ENCODE measurements around the gene NUPR2. TPM values are rescaled to one million over a fixed set of nuclear protein-coding genes. Genes with fewer than 3 reads are reported as not detected.
"Not testable (repeated sequence)": the region's sequence is repeated elsewhere in the genome, so short reads cannot be mapped to it uniquely, and the experiment has no call there.

NUPR2 gene
- total RNA-seq, 6 experiments from 2014 or later, result not detected

DNA sequence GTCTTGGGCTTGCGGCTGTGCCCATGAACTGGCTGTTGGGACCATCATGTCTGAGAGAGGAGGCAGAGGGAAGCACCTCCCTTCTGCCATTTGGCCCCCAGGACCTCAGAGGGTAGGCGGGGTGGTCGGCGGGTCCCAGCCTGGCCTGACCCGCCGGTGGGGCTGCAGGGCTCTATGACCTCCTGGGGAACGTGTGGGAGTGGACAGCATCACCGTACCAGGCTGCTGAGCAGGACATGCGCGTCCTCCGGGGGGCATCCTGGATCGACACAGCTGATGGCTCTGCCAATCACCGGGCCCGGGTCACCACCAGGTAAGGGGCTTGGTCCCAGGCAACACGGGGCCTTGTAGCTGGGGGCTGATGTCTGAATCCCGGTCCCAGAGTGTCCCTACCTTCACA lies 38.0 kb downstream of the NUPR2 start:
- Histone ChIP-seq H3K4me3 (no peak overlapping the region), H3K36me3 (no peaks in the 10 kb centered on the region), H3K4me1 (peaks cover 0 to 40% (median 13%) of the 10 kb centered on the region in 4 donors), H3K27ac (no peak overlapping the region), H3K9me3 (no peaks in the 10 kb centered on the region), H3K27me3 (no peaks in the 10 kb centered on the region)
- WGBS (ENCODE audit: insufficient coverage, low coverage, low lambda C conversion rate, missing lambda C conversion rate), result 100% methylated on average over 1 of the region's 16 CpGs
- ATAC-seq, result no peak
- intact Hi-C loops (cut with DNase I), result loop anchor here in 1 of 2 donors (10.0 kb wide), 1 partner anchor 73 kb away; no protein-coding TSS in a partner anchor
- peak in 1 of 3 donors; percentile 49 for DNase-seq
- TF ChIP-seq POLR2A (IDR thresholded peaks at IDR 0.05), result no peak
- TF ChIP-seq, protein P1, sequence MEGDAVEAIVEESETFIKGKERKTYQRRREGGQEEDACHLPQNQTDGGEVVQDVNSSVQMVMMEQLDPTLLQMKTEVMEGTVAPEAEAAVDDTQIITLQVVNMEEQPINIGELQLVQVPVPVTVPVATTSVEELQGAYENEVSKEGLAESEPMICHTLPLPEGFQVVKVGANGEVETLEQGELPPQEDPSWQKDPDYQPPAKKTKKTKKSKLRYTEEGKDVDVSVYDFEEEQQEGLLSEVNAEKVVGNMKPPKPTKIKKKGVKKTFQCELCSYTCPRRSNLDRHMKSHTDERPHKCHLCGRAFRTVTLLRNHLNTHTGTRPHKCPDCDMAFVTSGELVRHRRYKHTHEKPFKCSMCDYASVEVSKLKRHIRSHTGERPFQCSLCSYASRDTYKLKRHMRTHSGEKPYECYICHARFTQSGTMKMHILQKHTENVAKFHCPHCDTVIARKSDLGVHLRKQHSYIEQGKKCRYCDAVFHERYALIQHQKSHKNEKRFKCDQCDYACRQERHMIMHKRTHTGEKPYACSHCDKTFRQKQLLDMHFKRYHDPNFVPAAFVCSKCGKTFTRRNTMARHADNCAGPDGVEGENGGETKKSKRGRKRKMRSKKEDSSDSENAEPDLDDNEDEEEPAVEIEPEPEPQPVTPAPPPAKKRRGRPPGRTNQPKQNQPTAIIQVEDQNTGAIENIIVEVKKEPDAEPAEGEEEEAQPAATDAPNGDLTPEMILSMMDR (IDR thresholded peaks at IDR 0.05), result no peak

DNA sequence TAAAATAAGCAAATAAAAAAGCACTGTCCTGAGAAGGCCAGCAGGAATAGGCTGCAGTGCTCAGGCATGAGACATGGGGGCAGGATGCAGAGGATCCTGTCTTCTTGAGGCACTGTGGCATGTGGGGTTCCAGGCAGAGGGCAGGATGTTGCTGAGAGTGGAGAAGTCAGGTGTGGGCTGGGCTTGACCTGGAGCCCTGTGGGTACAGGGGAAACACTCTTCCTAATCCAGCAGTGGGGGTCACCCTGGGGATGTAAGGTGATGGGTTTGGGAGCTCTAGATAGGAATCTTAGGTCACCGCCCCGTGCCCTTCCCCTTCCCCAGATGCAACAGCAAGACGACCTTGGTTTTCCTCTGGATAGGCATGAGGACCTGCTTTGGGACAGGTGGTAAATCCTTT lies 38.5 kb downstream of the NUPR2 start:
- TF ChIP-seq, protein P1 (IDR thresholded peaks at IDR 0.05), result no peak
- no peak for TF ChIP-seq POLR2A (IDR thresholded peaks at IDR 0.05)
- no peaks in the 10 kb centered on the region for H3K36me3 ChIP-seq
- 100% methylated on average over 1 of the region's 3 CpGs for WGBS (ENCODE audit: insufficient coverage, low coverage, low lambda C conversion rate, missing lambda C conversion rate)
- H3K27ac ChIP-seq, result no peak overlapping the region
- ATAC-seq, result no peak
- no peaks in the 10 kb centered on the region for H3K9me3 ChIP-seq
- no peak overlapping the region for H3K4me3 ChIP-seq
- H3K4me1 ChIP-seq, result peaks cover 0 to 34% (median 13%) of the 10 kb centered on the region in 4 donors
- intact Hi-C loops (cut with DNase I), result loop anchor here in 1 of 2 donors (10.0 kb wide), 1 partner anchor 73 kb away; no protein-coding TSS in a partner anchor
- DNase-seq, result peak in 1 of 3 donors; percentile 1
- H3K27me3 ChIP-seq, result no peaks in the 10 kb centered on the region

DNA sequence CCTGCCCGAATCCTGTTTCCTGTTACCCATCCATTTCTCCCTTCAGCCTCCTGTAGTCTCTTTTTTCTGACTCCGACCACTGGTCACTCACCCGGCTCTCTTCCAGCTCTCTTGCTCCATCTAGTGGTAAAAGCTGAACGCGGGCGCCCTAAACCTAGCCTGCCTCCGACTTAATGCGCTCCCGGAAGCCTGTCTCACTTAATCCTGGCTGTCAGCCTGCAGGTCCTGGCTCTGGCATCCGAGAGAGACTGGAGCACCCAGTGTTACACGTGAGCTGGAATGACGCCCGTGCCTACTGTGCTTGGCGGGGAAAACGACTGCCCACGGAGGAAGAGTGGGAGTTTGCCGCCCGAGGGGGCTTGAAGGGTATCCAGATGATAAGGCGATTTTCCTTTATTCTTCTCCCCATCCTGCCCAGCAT lies 41.8 kb downstream of the NUPR2 start:
- peaks cover 0 to 22% (median 7%) of the 10 kb centered on the region in 4 donors for H3K4me1 ChIP-seq
- DNase-seq (peak; percentile 89 to 96 (median 95)), ATAC-seq (peak; percentile 97 to 98 (median 98))
- H3K36me3 ChIP-seq, result peaks cover 0 to 13% (median 4%) of the 10 kb centered on the region in 4 donors
- intact Hi-C loops (cut with DNase I), result loop anchor here in 1 of 2 donors (10.0 kb wide), 1 partner anchor 70 kb away; no protein-coding TSS in a partner anchor
- TF ChIP-seq, protein P1 (IDR thresholded peaks at IDR 0.05), result peak; percentile 96
- TF ChIP-seq POLR2A (IDR thresholded peaks at IDR 0.05), result no peak
- WGBS (ENCODE audit: insufficient coverage, low coverage, low lambda C conversion rate, missing lambda C conversion rate), result 8% methylated on average over 19 of the region's 19 CpGs
- H3K27me3 ChIP-seq, result no peaks in the 10 kb centered on the region
- H3K9me3 ChIP-seq, result no peaks in the 10 kb centered on the region
- no peak overlapping the region for H3K4me3 ChIP-seq
- no peak overlapping the region for H3K27ac ChIP-seq

DNA sequence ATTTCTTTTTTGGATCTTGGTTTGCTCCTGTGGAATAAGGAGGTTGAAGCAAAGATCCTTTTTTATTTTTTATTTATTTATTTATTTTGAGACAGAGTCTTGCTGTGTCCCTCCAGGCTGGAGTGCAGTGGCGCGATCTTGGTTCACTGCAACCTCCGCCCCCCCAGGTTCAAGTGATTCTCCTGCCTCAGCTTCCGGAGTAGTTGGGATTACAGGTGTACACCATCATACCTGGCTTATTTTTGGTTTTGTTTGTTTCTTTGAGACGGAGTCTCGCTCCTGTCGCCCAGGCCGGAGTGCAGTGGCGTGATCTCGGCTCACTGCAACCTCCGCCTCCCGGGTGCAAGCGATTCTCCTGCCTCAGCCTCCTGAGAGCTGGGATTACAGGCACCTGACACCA lies 49.8 kb downstream of the NUPR2 start:
- DNase-seq, H3K9me3 ChIP-seq, H3K27me3 ChIP-seq, ATAC-seq, H3K27ac ChIP-seq, H3K4me3 ChIP-seq: not testable (repeated sequence)
- WGBS (ENCODE audit: insufficient coverage, low coverage, low lambda C conversion rate, missing lambda C conversion rate), result 94% methylated on average over 13 of the region's 13 CpGs
- intact Hi-C loops (cut with DNase I), result loop anchor here in 1 of 2 donors (5.0 kb wide), 1 partner anchor 59 kb away; no protein-coding TSS in a partner anchor
- Histone ChIP-seq H3K4me1 (peaks cover 0 to 19% (median 0%) of the 10 kb centered on the region in 4 donors), H3K36me3 (peaks cover 5 to 44% (median 18%) of the 10 kb centered on the region in 4 donors)

Other genes with a start within 250 kb of the NUPR2 start
- 1 to 10 TPM in 4 of 6 experiments, under 1 TPM in 2; 0.87 to 2.5 (median 1.1) TPM for gene ZNF713, start 229.0 kb downstream of the NUPR2 start, total RNA-seq
- 10 to 100 TPM in 2 of 6 experiments, 1 to 10 TPM in 4; 8.1 to 21.7 (median 9.8) TPM for gene MRPS17, start 164.5 kb downstream of the NUPR2 start, total RNA-seq
- 10 to 100 TPM in 3 of 6 experiments, 1 to 10 TPM in 3; 7.0 to 15.9 (median 10.3) TPM for gene NIPSNAP2, start 151.8 kb downstream of the NUPR2 start, total RNA-seq
- 10 to 100 TPM in 3 of 6 experiments, 1 to 10 TPM in 3; 5.3 to 32.2 (median 9.7) TPM for gene PSPH, start 65.0 kb downstream of the NUPR2 start, total RNA-seq
- 10 to 100 TPM; 24.5 to 88.7 (median 45.6) TPM for gene CCT6A, start 64.7 kb downstream of the NUPR2 start, total RNA-seq
- 10 to 100 TPM; 76.9 to 92.4 (median 86.5) TPM for gene SUMF2, start 52.1 kb downstream of the NUPR2 start, total RNA-seq
- 1 to 10 TPM in 1 of 6 experiments, under 1 TPM in 4, not detected in 1; 0.12 to 1.6 (median 0.20) TPM for gene PHKG1, start 23.5 kb downstream of the NUPR2 start, total RNA-seq
- gene CHCHD2, start 9.9 kb downstream of the NUPR2 start, total RNA-seq, result 100 to 1,000 TPM; 148 to 277 (median 174) TPM

Data from right lobe of liver (tissue), 6 donors.